NCI-H2227 (cell line): ENCODE data around the gene CLNK.
A peak's percentile ranks its signal among the peaks of the same experiment; 100 is the strongest.

Experiments used
- DNase-seq: peaks from one replicate; lab custom pipeline; 2025; ENCODE audit not compliant: unreplicated experiment; lab: John Stamatoyannopoulos, UW

CLNK gene

DNA sequence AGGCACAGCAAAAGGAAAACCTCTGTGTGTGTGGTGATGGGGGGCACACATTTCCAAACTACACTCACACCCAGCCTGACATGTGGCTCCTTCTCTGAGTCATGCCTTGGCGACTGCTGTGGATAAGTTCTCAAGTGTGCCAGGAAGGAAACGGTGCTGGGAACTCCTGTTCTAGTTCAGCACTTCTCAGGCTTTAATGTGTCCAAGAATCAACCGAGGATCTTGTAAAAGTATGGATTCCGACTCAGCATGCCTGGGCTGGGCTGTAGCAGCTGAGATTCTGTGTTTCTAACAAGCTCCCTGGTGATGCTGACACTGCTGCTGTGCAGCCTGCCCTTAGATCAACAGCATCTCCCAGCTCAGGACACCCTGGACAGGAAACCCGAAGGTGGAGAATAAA lies 20.2 kb downstream of the CLNK start:
- DNase-seq: no peak

DNA sequence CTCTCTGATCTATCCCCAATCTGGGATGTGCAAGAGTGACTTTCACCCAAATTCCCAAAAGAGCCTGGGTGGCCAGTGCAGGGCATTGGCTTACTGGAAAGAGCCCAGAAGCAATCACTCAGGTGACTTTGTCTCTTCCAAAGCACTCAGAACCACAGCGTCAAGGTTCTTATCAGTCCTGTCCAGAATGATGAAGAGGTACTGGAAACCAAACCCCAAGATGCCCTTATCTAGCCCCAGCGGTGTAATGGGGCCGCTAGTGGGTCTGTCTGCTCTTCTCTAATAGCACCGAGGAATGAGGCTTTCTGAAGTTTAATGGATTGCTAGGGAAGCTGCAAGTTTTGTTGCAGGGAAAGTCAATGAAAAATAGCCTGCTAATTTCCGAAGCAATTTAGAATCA lies 21.6 kb downstream of the CLNK start:
- DNase-seq: no peak

DNA sequence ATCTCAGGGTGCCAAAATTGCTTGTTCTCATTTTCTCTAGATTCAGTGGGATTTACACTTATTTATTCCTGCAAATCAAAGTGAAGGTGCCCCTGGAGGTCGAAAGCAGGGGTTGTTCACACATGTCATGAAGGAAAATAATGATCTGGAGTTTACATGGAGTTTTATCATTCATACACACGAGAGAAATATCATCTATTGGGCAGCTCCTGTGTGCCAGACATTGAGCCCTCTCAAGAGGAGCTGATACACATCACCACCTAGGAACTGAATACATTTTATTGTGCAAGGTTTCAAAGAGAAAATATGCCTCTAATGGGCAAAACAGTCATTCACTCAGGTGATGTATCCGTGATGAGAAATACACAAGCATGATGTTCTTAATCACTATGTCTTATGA lies 23.5 kb downstream of the CLNK start:
- no peak for DNase-seq

- DNase-seq: no peak
These were observed 25.3 kb downstream of the CLNK start for GRCh38 chr4:10659251-10659650.

- no peak for DNase-seq
These were observed 27.6 kb downstream of the CLNK start for GRCh38 chr4:10656988-10657387.

- DNase-seq: no peak
These were observed 28.1 kb downstream of the CLNK start for GRCh38 chr4:10656420-10656819.

GRCh38 chr4:10655968-10656367 lies 28.6 kb downstream of the CLNK start:
- DNase-seq: no peak

DNA sequence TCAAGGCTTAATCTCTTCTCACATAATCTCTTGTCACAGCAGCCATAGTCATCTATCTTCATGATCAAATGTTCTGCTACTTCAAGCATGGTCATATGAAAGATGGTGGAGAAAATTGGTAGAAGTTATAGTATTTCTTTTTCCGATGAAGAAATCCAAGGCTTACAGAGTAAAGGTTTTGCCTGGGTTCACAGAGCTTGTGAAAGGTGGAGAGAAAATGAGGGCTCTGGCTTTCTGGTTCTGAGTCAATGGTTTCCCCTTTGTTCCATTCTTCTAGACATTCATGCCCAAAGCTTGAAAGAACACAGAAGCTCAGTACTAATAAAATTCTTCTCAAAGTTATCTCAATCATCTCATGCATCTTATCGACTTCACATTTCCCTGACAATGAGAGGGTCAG lies 36.1 kb downstream of the CLNK start:
- DNase-seq: no peak

- no peak for DNase-seq
These were observed 36.7 kb downstream of the CLNK start for GRCh38 chr4:10647846-10648245.

DNA sequence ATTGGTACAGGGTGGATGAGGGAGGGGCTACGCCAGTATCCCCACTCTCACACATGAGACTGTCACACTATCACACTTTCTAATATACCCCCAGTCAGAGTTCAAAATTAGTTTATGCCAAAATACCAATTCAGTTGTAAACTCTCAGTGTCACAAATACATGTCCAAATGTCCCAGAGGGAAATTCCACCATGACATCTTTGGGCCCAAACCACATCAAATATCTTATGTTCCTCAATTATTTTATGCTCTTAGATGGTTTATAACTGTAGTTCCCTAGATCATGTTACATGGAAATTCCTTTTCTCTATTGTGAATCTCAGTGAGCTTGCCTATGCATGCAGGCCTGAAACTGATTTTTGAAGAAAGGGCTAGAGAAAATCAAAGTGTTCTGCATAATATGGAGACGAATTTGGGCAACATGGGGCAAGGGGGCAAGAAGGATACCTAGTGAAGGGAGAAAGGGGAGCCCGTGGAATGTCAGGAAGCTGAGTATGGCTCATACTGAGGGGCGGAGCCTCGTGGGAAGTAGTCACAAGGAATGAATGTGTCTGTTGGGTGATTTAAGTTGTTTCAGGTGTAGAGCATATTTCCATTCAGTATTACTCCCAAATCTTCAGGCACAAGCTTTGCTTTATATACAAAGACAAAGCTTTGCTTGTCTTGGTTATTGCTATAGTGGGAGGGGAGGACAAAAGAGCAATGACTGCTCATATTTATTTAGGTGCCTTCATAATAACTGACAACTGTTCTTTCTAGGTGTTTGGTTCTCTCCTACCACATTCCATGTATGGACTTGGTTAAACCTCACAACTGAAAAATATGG lies 40.8 kb downstream of the CLNK start:
- no peak for DNase-seq

DNA sequence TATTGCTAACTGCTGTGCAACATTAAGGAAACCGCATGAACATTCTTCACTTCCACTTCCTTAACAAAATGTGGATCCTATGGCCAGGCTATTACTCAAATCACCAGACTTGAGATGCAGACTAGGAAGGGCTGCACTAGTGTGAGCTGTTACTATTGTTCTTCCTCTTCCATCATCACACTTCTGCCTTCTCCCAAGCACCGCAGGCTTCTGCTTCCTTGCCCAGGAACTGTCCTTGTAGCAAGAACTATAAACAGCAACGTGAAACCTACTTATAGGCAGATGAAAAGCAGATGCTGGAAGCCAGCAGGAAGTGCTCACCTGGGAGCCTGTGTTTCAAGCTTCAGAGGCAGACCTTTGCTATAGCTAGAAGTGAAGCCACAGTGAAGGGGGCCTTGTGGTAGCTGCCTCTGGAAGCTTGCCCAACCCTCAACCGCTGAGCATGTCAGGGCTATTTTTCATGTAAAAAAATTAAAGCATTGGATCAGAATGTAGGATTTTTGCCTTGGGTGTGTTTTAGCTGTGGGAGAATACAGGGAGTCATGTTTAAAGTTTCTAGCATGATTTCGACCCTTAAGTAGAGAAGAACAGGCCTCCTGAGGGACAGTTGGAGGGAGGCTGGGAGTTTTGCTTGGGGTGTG lies 43.9 kb downstream of the CLNK start:
- no peak for DNase-seq

DNA sequence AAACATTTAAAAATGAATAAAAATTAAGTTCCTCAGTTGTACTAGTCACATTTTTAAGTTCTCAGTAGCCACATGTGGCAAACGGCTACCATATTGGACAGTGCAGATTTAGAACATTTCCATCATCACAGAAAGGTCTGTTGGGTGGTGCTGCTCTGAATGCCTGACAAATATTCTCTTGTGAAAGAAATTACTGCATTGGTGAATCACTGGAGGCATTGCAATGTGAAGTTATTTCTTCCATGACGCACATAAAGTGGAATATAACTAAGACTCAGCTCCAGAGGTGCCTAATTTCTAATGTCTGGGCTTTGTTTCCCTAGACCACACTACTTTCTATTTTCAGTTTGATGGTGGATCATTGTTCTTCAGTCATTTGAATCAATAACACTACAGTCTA lies 44.9 kb downstream of the CLNK start:
- DNase-seq: no peak

DNA sequence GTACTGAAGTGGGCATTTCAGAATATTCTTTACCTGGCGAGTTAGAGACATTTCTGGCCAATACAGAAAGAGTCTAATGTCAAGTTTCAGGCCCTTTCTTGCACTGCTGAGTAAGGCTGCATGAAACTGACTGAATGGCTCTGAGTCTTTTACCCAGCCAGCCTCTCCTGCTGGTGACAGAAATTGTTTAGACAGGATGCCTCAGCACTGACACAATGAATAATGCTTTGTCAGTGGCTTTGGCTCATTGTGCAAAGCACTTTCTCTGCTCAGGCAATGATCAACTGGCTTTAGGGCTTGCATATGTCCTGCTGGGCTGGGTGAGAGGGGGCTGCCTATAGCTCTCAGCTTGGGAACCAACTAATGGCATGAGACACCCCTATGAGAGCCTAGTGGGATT lies 45.5 kb downstream of the CLNK start:
- DNase-seq: no peak

GRCh38 chr4:10635091-10635490 lies 49.5 kb downstream of the CLNK start:
- no peak for DNase-seq

DNA sequence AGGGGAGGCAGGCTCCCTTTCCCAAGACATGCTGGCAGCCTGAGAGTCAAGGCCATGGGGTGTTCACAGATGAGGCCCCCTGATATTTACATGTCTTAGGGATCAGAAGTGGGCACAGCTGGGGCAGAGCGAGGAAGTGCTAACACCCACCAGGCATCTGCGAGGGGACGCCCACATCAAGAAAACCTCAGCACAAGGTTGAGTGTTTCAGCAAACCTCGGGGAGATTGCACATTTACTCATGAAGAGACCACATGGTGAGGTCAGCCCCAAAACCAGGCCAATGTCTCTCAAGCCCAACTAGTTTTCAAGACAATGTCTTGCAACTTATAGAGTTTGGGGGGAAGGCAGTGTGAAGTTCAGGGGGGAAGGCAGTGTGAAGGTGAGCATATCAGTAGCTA lies 55.2 kb downstream of the CLNK start:
- no peak for DNase-seq

DNA sequence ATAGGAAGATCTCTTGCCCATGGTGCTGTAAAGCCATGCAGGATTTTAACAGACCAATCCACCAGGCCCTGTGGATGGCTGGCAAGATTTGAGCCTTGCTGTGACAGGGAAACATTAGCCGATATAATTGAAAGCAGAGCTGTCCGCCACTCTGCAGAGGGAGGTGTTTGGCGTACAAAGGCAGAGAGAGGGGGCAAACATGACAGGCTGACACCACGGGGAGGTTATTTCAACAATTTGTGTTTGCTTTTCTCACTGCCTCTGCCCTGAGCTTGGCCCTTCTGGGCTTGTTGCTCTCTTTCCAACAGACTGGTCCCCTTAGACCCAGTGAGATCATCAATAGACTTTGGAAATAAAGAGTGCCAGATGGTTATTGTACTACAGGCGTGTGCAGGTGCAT lies 59.4 kb downstream of the CLNK start:
- DNase-seq: peak; percentile 3

GRCh38 chr4:10623862-10624261 lies 60.7 kb downstream of the CLNK start:
- no peak for DNase-seq

- no peak for DNase-seq
These were observed 61.3 kb downstream of the CLNK start for GRCh38 chr4:10623241-10623640.

- no peak for DNase-seq
These were observed 61.8 kb downstream of the CLNK start for GRCh38 chr4:10622728-10623127.

- no peak for DNase-seq
These were observed 63.6 kb downstream of the CLNK start for GRCh38 chr4:10620935-10621488.

DNA sequence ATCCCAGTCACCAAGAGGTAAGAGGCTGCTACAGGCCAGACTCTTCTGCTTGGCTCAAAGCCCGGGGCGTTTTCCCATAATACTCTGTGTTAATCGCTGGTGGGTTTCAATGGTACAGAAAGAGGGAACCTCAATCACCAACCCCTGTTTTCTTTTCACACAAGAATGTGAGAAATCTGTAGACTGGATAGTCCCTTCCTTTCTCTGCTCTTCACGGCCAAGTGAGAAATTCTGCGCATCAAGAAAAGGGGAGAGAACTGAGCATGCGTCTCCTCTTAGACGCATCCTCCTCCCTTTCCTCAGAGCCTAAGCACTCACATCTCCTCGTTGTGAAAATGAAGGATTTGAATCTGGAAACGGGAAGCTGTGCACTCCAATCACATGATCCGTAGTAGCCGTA lies 64.7 kb downstream of the CLNK start:
- peak; percentile 27 for DNase-seq

DNA sequence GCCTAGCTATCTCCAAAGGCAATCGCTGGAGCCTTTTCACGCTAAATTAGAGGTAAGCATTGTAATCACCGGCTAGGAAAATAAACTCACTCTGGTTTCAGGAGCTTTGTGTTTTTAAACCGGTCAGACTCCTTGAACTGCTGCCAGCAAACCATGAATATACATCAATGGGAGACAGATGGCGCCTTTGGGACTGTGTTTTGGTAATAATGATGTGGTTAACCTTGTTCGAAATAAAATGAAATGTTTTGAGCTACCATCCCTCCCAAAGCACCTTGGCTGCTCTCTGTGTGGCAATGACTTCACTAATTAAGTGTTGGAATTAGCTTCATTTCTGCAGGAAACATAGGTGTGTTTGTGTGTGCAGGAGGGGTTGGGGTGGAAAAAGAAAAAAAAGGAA lies 65.3 kb downstream of the CLNK start:
- peak; percentile 74 for DNase-seq
